ENCODE results near the gene DGLUCY. TPM values are rescaled to one million over a fixed set of nuclear protein-coding genes. Genes with fewer than 3 reads are reported as not detected.
A peak's percentile ranks its signal among the peaks of the same experiment; 100 is the strongest.
"Not testable (repeated sequence)": the region's sequence is repeated elsewhere in the genome, so short reads cannot be mapped to it uniquely, and the experiment has no call there.

The DGLUCY gene
- total and polyA plus RNA-seq, 2 experiments from 2014 or later: 82.7 to 90.0 TPM

- no peaks in the 10 kb centered on the region for H3K27me3 ChIP-seq
- no peak overlapping the region for H3K27ac ChIP-seq
- no peaks in the 10 kb centered on the region for H3K9me3 ChIP-seq (ENCODE audit: low read depth)
- TF ChIP-seq CTCF (IDR thresholded peaks at IDR 0.05; ENCODE audit: low read depth, low read length): no peak
- no peak for DNase-seq (ENCODE audit: low read depth in 1 of 2, low spot score in 1 of 2)
- H3K36me3 ChIP-seq: peaks cover 3% of the 10 kb centered on the region
- peaks cover 4% of the 10 kb centered on the region for H3K4me1 ChIP-seq (ENCODE audit: low read depth)
- no peak overlapping the region for H3K4me3 ChIP-seq
These were observed 60.0 kb downstream of the DGLUCY start for GRCh38 chr14:91173904-91174303.

- TF ChIP-seq CTCF (IDR thresholded peaks at IDR 0.05; ENCODE audit: low read depth, low read length): no peak
These were observed 61.7 kb downstream of the DGLUCY start for GRCh38 chr14:91175291-91176201.

DNA sequence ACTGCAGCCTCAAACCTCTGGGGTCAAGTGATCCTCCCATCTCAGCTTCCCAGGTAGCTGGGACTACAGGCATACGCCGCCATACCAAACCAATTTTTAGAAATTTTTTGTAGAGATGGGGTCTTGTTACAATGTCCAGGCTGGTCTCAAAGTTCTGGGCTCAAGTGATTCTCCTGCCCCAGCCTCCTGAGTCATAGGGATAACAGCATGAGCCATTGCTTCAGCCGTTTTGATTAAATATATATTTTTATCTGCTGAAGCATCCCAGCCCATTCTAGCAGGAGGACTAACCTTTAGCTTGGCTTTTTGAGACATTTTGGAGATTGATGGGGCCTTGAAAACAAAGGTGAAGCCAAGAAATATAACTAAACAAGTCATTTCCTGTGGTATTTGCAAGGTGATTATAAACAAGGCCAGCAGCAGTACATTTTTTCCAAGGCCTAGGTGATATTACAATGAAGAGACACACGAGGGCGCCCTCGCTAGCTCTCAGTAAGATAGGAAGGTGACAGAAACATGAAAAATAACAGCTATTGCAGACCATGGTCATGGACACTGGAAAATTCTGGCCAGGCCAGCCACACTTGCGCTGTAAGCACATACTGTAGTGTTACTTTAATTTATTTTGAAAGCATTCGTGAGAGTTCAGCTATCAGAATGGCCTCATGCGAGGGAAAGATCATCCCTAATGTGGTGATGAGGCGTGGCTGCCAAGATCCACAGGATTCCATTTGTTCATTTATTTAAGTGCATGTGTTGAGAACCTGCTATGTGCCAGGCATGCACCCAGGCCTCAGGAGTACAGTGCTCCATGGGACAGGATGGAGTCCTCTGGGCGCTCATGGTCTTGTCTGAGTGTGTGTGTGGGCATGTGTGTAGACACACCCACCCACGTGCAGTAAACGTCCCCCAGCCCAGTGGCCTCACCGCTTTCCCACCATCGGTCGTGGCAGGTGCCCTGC is 63.5 kb downstream of the DGLUCY start:
- H3K9me3 ChIP-seq (ENCODE audit: low read depth): no peaks in the 10 kb centered on the region
- H3K36me3 ChIP-seq: peaks cover 14% of the 10 kb centered on the region
- H3K4me1 ChIP-seq (ENCODE audit: low read depth): no peaks in the 10 kb centered on the region
- DNase-seq (ENCODE audit: low read depth in 1 of 2, low spot score in 1 of 2): peak; percentile 70 to 83
- no peak overlapping the region for H3K4me3 ChIP-seq
- H3K27ac ChIP-seq: no peak overlapping the region
- TF ChIP-seq CTCF (IDR thresholded peaks at IDR 0.05; ENCODE audit: low read depth, low read length): peak; percentile 79
- H3K27me3 ChIP-seq: no peaks in the 10 kb centered on the region

More at GRCh38 chr14:91175291-91176201, 61.7 kb downstream of the DGLUCY start:
- H3K27me3 ChIP-seq: no peaks in the 10 kb centered on the region
- H3K9me3 ChIP-seq (ENCODE audit: low read depth): no peaks in the 10 kb centered on the region
- no peak for DNase-seq (ENCODE audit: low read depth in 1 of 2, low spot score in 1 of 2)
- no peak overlapping the region for H3K27ac ChIP-seq
- no peak overlapping the region for H3K4me3 ChIP-seq
- H3K36me3 ChIP-seq: peaks cover 3% of the 10 kb centered on the region
- H3K4me1 ChIP-seq (ENCODE audit: low read depth): peaks cover 4% of the 10 kb centered on the region

- no peaks in the 10 kb centered on the region for H3K27me3 ChIP-seq
- no peak overlapping the region for H3K27ac ChIP-seq
- H3K9me3 ChIP-seq (ENCODE audit: low read depth): no peaks in the 10 kb centered on the region
- peaks cover 12% of the 10 kb centered on the region for H3K36me3 ChIP-seq
- TF ChIP-seq CTCF (IDR thresholded peaks at IDR 0.05; ENCODE audit: low read depth, low read length): no peak
- H3K4me1 ChIP-seq (ENCODE audit: low read depth): no peaks in the 10 kb centered on the region
- H3K4me3 ChIP-seq: no peak overlapping the region
- no peak for DNase-seq (ENCODE audit: low read depth in 1 of 2, low spot score in 1 of 2)
These were observed 66.7 kb downstream of the DGLUCY start for GRCh38 chr14:91180611-91181010.

DNA sequence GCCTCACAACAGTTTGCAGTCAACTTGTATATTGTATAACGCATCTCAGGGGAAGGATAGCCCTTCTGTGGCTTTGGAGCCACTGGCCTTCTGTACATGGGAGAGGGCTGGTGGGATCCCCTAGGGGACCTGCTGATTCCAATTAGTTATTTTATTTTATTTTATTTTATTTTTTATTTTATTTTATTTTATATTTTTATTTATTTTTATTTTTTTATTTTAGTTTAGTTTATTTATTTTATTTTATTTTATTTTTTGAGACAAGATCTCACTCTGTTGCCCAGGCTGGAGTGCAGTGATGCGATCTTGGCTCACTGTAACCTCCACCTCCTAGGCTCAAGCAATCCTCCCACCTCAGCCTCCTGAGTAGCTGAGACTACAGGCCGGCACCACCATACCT is 68.9 kb downstream of the DGLUCY start:
- H3K27me3 ChIP-seq; DNase-seq (ENCODE audit: low read depth in 1 of 2, low spot score in 1 of 2); H3K9me3 ChIP-seq (ENCODE audit: low read depth); H3K27ac ChIP-seq; H3K4me3 ChIP-seq; H3K4me1 ChIP-seq (ENCODE audit: low read depth): not testable (repeated sequence)
- peaks cover 12% of the 10 kb centered on the region for H3K36me3 ChIP-seq
